ENCODE measurements around the gene WDR82.
A peak's percentile ranks its signal among the peaks of the same experiment; 100 is the strongest.

Gene WDR82

GRCh38 chr3:52240059-52240885 is 38.2 kb downstream of the WDR82 start:
- no peak for DNase-seq (ENCODE audit: low read depth in 1 of 2, low spot score in 1 of 2)

- DNase-seq (ENCODE audit: low read depth in 1 of 2, low spot score in 1 of 2) = peak; percentile 75 to 79
Measured at GRCh38 chr3:52238761-52239701, 39.4 kb downstream of the WDR82 start, which contains the start of gene TWF2. Gene TWF2, minus strand, starts transcription at chr3:52239158. Its CDS starts 142 bp downstream, at chr3:52239016.

- DNase-seq (ENCODE audit: low read depth in 1 of 2, low spot score in 1 of 2) = no peak
Measured at GRCh38 chr3:52238193-52238760, 40.2 kb downstream of the WDR82 start.

- DNase-seq (ENCODE audit: low read depth in 1 of 2, low spot score in 1 of 2) = no peak
Measured at GRCh38 chr3:52237657-52238172, 40.7 kb downstream of the WDR82 start.

GRCh38 chr3:52237006-52237656 is 41.3 kb downstream of the WDR82 start:
- DNase-seq (ENCODE audit: low read depth in 1 of 2, low spot score in 1 of 2) = no peak

GRCh38 chr3:52236424-52236886 is 42.0 kb downstream of the WDR82 start:
- DNase-seq (ENCODE audit: low read depth in 1 of 2, low spot score in 1 of 2) = no peak

- no peak for DNase-seq (ENCODE audit: low read depth in 1 of 2, low spot score in 1 of 2)
Measured at GRCh38 chr3:52234516-52235447, 43.7 kb downstream of the WDR82 start.

- no peak for DNase-seq (ENCODE audit: low read depth in 1 of 2, low spot score in 1 of 2)
Measured at GRCh38 chr3:52233968-52234367, 44.5 kb downstream of the WDR82 start.

GRCh38 chr3:52233108-52233591 is 45.3 kb downstream of the WDR82 start:
- DNase-seq (ENCODE audit: low read depth in 1 of 2, low spot score in 1 of 2) = no peak

- no peak for DNase-seq (ENCODE audit: low read depth in 1 of 2, low spot score in 1 of 2)
Measured at GRCh38 chr3:52232279-52233107, 46.0 kb downstream of the WDR82 start.

GRCh38 chr3:52231502-52232278 is 46.8 kb downstream of the WDR82 start:
- DNase-seq (ENCODE audit: low read depth in 1 of 2, low spot score in 1 of 2) = peak; percentile 84 to 91

GRCh38 chr3:52230889-52231499 is 47.5 kb downstream of the WDR82 start:
- DNase-seq (ENCODE audit: low read depth in 1 of 2, low spot score in 1 of 2) = no peak

- DNase-seq (ENCODE audit: low read depth in 1 of 2, low spot score in 1 of 2) = no peak
Measured at GRCh38 chr3:52230461-52230860, 48.0 kb downstream of the WDR82 start.

- no peak for DNase-seq (ENCODE audit: low read depth in 1 of 2, low spot score in 1 of 2)
Measured at GRCh38 chr3:52229656-52230055, 48.8 kb downstream of the WDR82 start.

- DNase-seq (ENCODE audit: low read depth in 1 of 2, low spot score in 1 of 2) = no peak
Measured at GRCh38 chr3:52228751-52229291, 49.6 kb downstream of the WDR82 start.

- DNase-seq (ENCODE audit: low read depth in 1 of 2, low spot score in 1 of 2) = no peak
Measured at GRCh38 chr3:52228266-52228665, 50.2 kb downstream of the WDR82 start.

- DNase-seq (ENCODE audit: low read depth in 1 of 2, low spot score in 1 of 2) = no peak
Measured at GRCh38 chr3:52227766-52228165, 50.7 kb downstream of the WDR82 start.
